H9 (cell line): ENCODE measurements around the gene ZNF564. TPM values are rescaled to one million over a fixed set of nuclear protein-coding genes. Genes with fewer than 3 reads are reported as not detected.

Source experiments
- DNase-seq: peaks from one replicate; pipeline ENCODE4 v3.0.0-alpha.2; 2017
- H2AFZ ChIP-seq: one replicate; pipeline ENCODE4 v1.6.1; 2013; ENCODE audit warnings: mild to moderate bottlenecking, low read length, control low read depth, moderate library complexity
- H2AK5ac ChIP-seq: 2 replicates; pipeline ENCODE4 v1.6.1; 2013; ENCODE audit warnings: low read length, control low read depth, mixed read lengths; ENCODE audit not compliant: insufficient read length
- H2BK120ac ChIP-seq: one replicate; pipeline ENCODE4 v1.6.1; 2013; ENCODE audit warnings: low read depth, mild to moderate bottlenecking, low read length, control low read depth, inconsistent platforms; ENCODE audit not compliant: poor library complexity, severe bottlenecking
- H2BK12ac ChIP-seq: 2 replicates; pipeline ENCODE4 v1.6.1; 2013; ENCODE audit warnings: low read length, control low read depth, mixed read lengths, low read depth; ENCODE audit not compliant: insufficient read length
- H2BK15ac ChIP-seq: 2 replicates; pipeline ENCODE4 v1.6.1; 2013; ENCODE audit warnings: low read depth, low read length, control low read depth
- H2BK20ac ChIP-seq: one replicate; pipeline ENCODE4 v1.6.1; 2013; ENCODE audit warnings: low read depth, mild to moderate bottlenecking, low read length, control low read depth, inconsistent platforms; ENCODE audit not compliant: poor library complexity, severe bottlenecking
- H2BK5ac ChIP-seq: 2 replicates; pipeline ENCODE4 v1.6.1; 2013; ENCODE audit warnings: low read length, control low read depth, mixed read lengths; ENCODE audit not compliant: insufficient read length
- H3K14ac ChIP-seq: 2 replicates; pipeline ENCODE4 v1.6.1; 2013; ENCODE audit warnings: low read length, control low read depth; ENCODE audit not compliant: insufficient read depth
- H3K18ac ChIP-seq: 2 replicates; pipeline ENCODE4 v1.6.1; 2013; ENCODE audit warnings: low read depth, mild to moderate bottlenecking, mixed read lengths, low read length, control low read depth; ENCODE audit not compliant: insufficient read length
- H3K23ac ChIP-seq: 2 replicates; pipeline ENCODE4 v1.6.1; 2013; ENCODE audit warnings: low read length, control low read depth, mixed read lengths, low read depth; ENCODE audit not compliant: insufficient read length
- H3K23me2 ChIP-seq: 2 replicates; pipeline ENCODE4 v1.6.1; 2013; ENCODE audit warnings: low read depth, mild to moderate bottlenecking, mixed read lengths, low read length, control low read depth; ENCODE audit not compliant: insufficient read length, poor library complexity, severe bottlenecking
- H3K27ac ChIP-seq: 2 replicates; pipeline ENCODE4 v1.5.1; 2013; ENCODE audit warnings: low read length, control low read depth, mixed read lengths, low read depth; ENCODE audit not compliant: insufficient read length
- H3K27me3 ChIP-seq: 2 replicates; pipeline ENCODE4 v1.6.1; 2013; ENCODE audit warnings: low read length, control low read depth, inconsistent platforms; ENCODE audit not compliant: insufficient read depth
- H3K4ac ChIP-seq: 2 replicates; pipeline ENCODE4 v1.6.1; 2013; ENCODE audit warnings: low read depth, mild to moderate bottlenecking, control low read depth, inconsistent platforms, low read length, moderate library complexity
- H3K4me1 ChIP-seq: 2 replicates; pipeline ENCODE4 v1.6.1; 2013; ENCODE audit warnings: low read length, control low read depth, inconsistent platforms; ENCODE audit not compliant: insufficient read depth
- H3K4me2 ChIP-seq: 2 replicates; pipeline ENCODE4 v1.6.1; 2013; ENCODE audit warnings: low read length, control low read depth, mixed read lengths; ENCODE audit not compliant: insufficient read length, insufficient read depth
- H3K56ac ChIP-seq: 2 replicates; pipeline ENCODE4 v1.6.1; 2013; ENCODE audit warnings: low read depth, mild to moderate bottlenecking, mixed read lengths, low read length, control low read depth; ENCODE audit not compliant: insufficient read length
- H3K79me1 ChIP-seq: 2 replicates; pipeline ENCODE4 v1.6.1; 2013; ENCODE audit warnings: low read depth, mild to moderate bottlenecking, moderate library complexity, low read length, control low read depth, inconsistent platforms; ENCODE audit not compliant: insufficient read depth, poor library complexity, severe bottlenecking
- H3K79me2 ChIP-seq: 2 replicates; pipeline ENCODE4 v1.6.1; 2013; ENCODE audit warnings: low read length, control low read depth, inconsistent platforms; ENCODE audit not compliant: insufficient read depth
- H3K9ac ChIP-seq: 2 replicates; pipeline ENCODE4 v1.6.1; 2013; ENCODE audit warnings: low read length, control low read depth, mixed read lengths; ENCODE audit not compliant: insufficient read length; ENCODE audit errors: extremely low read depth
- H3K9me3 ChIP-seq: one replicate; pipeline ENCODE4 v1.6.1; 2013; ENCODE audit warnings: low read depth, low read length, inconsistent platforms; ENCODE audit not compliant: control insufficient read depth
- H3T11ph ChIP-seq: one replicate; pipeline ENCODE4 v1.6.1; 2013; ENCODE audit warnings: mild to moderate bottlenecking, low read length, control low read depth, inconsistent platforms
- H4K20me1 ChIP-seq: one replicate; pipeline ENCODE4 v1.6.1; 2013; ENCODE audit not compliant: control insufficient read depth, insufficient read length, insufficient read depth
- H4K5ac ChIP-seq: 2 replicates; pipeline ENCODE4 v1.6.1; 2013; ENCODE audit warnings: low read depth, mild to moderate bottlenecking, mixed read lengths, low read length, control low read depth; ENCODE audit not compliant: insufficient read length
- H4K8ac ChIP-seq: replicated peaks from 2 replicates; pipeline ENCODE4 v1.6.1; 2013; ENCODE audit warnings: low read length, control low read depth, mixed read lengths, low read depth; ENCODE audit not compliant: insufficient read length
- H4K91ac ChIP-seq: 2 replicates; pipeline ENCODE4 v1.6.1; 2013; ENCODE audit warnings: low read depth, mild to moderate bottlenecking, moderate library complexity, mixed read lengths, low read length, control low read depth; ENCODE audit not compliant: insufficient read length
- H3K27ac Mint-ChIP-seq, 3 experiments: 2 replicates in 2 of 3; 3 replicates in 1 of 3; pipeline ENCODE4 v1.8.0; 2020 to 2021; ENCODE audit warnings: mixed read lengths in 3 of 3, mild to moderate bottlenecking in 1 of 3, moderate library complexity in 1 of 3
- H3K27me3 Mint-ChIP-seq: 2 replicates; pipeline ENCODE4 v1.8.0; 2021; ENCODE audit warnings: low read depth, mild to moderate bottlenecking, moderate library complexity, mixed read lengths
- H3K36me3 Mint-ChIP-seq, 3 experiments: 2 replicates in 2 of 3; 3 replicates in 1 of 3; pipeline ENCODE4 v1.8.0; 2020 to 2021; ENCODE audit warnings: low read depth in 3 of 3, mixed read lengths in 3 of 3; ENCODE audit not compliant: insufficient read depth in 1 of 3
- H3K4me1 Mint-ChIP-seq, 2 experiments: 2 replicates each; pipeline ENCODE4 v1.8.0; 2020; ENCODE audit warnings: mixed read lengths in 2 of 2
- H3K4me3 Mint-ChIP-seq, 2 experiments: 2 replicates in 1 of 2; 3 replicates in 1 of 2; pipeline ENCODE4 v1.8.0; 2020 to 2021; ENCODE audit warnings: mild to moderate bottlenecking in 2 of 2, mixed read lengths in 2 of 2, moderate library complexity in 1 of 2
- H3K9me3 Mint-ChIP-seq, 2 experiments: 2 replicates in 1 of 2; 3 replicates in 1 of 2; pipeline ENCODE4 v1.8.0; 2020; ENCODE audit warnings: mild to moderate bottlenecking in 2 of 2, mixed read lengths in 2 of 2, moderate library complexity in 1 of 2
- CTCF ChIP-seq: fragments of 200-600 bp; sonication (generic); conservative IDR thresholded peaks from 3 replicates; pipeline ENCODE4 v1.8.0; 2021; ENCODE audit warnings: antibody characterized with exemption, mild to moderate bottlenecking
- WGBS: extraction: QIAGEN DNeasy Blood & Tissue Kit; methylation state at CpG from one replicate; pipeline ENCODE4 v1.1.7; 2013; ENCODE audit warnings: missing lambda C conversion rate, low lambda C conversion rate, mixed read lengths; ENCODE audit not compliant: insufficient read length; ENCODE audit errors: extremely low coverage; 5-methylcytosine and 5-hydroxymethylcytosine counted together
- total RNA-seq: library from RNA; stranded (reverse); gene quantifications from 2 replicates; pipeline ENCODE4 v1.2.1, GENCODE V29; 2021

ZNF564 gene
- total RNA-seq, 1 experiment from 2014 or later = 11.3 TPM

- TF ChIP-seq CTCF = no peak
- Histone ChIP-seq H3K79me2 (no peaks in the 10 kb centered on the region), H4K20me1 (no peaks in the 10 kb centered on the region), H3K4ac (no peak overlapping the region), H4K5ac (no peak overlapping the region), H3K56ac (no peak overlapping the region), H2BK20ac (no peak overlapping the region), H3K4me1 (no peaks in the 10 kb centered on the region; the same call in 1 of the 2 replicates), H2BK15ac (no peak overlapping the region), H3K9ac (peak overlapping the region; percentile 66), H3K23ac (no peak overlapping the region), H3K9me3 (no peaks in the 10 kb centered on the region), H3K4me2 (peak overlapping the region; percentile 84), H3K18ac (no peak overlapping the region), H3K27ac (no peak overlapping the region), H2BK12ac (no peak overlapping the region), H4K91ac (no peak overlapping the region), H2AK5ac (no peak overlapping the region), H2AFZ (no peak overlapping the region), H3T11ph (no peak overlapping the region), H4K8ac (no peak overlapping the region), H3K23me2 (peaks cover 10% of the 10 kb centered on the region), H2BK120ac (no peak overlapping the region), H3K14ac (no peak overlapping the region), H3K79me1 (no peaks in the 10 kb centered on the region), H3K27me3 (no peaks in the 10 kb centered on the region; the same call in 1 of the 2 replicates), H2BK5ac (no peak overlapping the region)
- H3K9me3 Mint-ChIP-seq = no peaks in the 10 kb centered on the region
- WGBS = no CpG with 5 or more reads among the region's 13 CpGs
- H3K4me1 Mint-ChIP-seq = peaks cover 13 to 19% of the 10 kb centered on the region in 2 experiments
- no peak for DNase-seq
- H3K4me3 Mint-ChIP-seq = peak overlapping the region; percentile 83 to 87
- H3K27ac Mint-ChIP-seq = no peak overlapping the region; a peak in 1 of 7 replicates
- no peaks in the 10 kb centered on the region; a peak in 1 of 7 replicates for H3K36me3 Mint-ChIP-seq
- peaks cover 11% of the 10 kb centered on the region for H3K27me3 Mint-ChIP-seq
Observed at GRCh38 chr19:12484011-12484370, 67.3 kb downstream of the ZNF564 start.
